Measurements from ENCODE around the gene QRFP.

QRFP gene

DNA sequence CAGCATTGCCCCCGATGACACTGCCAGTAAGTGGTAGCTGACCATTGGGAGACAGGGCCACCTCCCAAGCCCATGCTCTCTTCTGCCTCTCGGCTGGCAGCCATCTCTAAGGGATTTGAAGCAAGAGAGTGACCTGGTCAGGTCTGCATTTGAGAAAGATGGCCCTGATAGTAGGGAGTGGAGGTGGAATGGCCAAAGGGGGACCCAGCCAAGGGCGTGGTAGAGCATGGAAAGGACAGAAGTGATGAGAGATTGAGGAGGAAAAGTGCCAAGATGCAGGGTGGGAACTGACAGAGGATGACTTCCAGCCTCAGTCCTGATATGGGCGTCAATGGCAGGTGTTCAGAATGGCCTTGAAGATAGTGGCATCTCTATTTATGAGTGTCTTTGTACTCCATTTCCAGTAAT lies 52.6 kb downstream of the QRFP start:
- no peaks in the 10 kb centered on the region for H3K36me3 ChIP-seq (ENCODE audit: control insufficient read depth, insufficient read depth, low read length)
- H3K9me3 ChIP-seq (ENCODE audit: control insufficient read depth, insufficient read depth, low read length): no peaks in the 10 kb centered on the region
- DNase-seq (ENCODE audit: low read depth, low spot score): no peak
- H3K4me3 ChIP-seq (ENCODE audit: low read length): no peak overlapping the region; the same call in 1 of the 2 replicates
- WGBS (ENCODE audit: insufficient coverage, insufficient read length): no CpG with 5 or more reads among the region's 4 CpGs
- H3K4me1 ChIP-seq (ENCODE audit: control insufficient read depth, insufficient read depth, low read length): peaks cover 18% of the 10 kb centered on the region
- no peaks in the 10 kb centered on the region for H3K27me3 ChIP-seq (ENCODE audit: control insufficient read depth, insufficient read depth, low read length)
- no peak overlapping the region for H3K27ac ChIP-seq (ENCODE audit: low read length)

DNA sequence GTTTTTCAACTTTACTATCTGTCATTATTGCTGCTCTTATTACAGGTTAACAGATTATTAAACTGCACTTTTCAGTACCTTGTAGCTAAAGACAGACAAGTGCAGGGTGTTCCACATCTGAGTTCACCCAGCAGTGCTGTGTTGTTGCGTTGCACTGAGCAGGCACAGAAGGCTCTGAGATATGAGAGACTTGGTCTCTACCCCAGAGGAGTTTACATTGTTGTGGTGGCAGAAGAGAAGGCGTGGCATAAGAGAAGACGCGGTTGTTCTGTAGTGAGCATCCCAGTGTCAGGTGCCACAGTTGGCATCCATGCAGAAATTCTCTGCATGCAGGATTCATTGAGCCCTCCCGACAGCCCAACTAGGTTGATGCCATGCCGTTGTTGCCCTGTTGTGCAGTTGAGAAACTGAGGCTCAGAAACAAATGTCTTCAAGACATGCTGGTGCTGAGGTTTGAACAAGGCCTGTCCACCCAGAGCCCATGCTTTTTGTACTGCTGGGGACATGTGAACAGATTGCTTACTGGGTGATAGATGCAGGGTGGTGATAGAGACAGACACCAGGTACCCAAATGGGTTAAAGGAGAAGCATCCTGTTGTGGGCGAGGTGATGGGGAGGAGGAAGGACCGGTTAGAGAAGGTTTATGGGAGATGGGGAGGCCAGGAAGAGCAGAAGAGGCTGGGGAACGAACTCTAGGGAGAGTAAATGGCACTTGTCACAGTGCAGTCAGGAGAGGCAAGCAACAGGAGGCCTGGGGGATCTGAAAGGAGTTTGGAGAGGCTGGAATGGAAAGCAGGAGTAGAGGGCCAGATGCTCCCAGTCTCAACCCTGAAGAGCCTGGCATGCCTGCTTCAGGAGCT lies 53.3 kb downstream of the QRFP start:
- Histone ChIP-seq H3K36me3 (ENCODE audit: control insufficient read depth, insufficient read depth, low read length) (no peaks in the 10 kb centered on the region), H3K27me3 (ENCODE audit: control insufficient read depth, insufficient read depth, low read length) (no peaks in the 10 kb centered on the region), H3K9me3 (ENCODE audit: control insufficient read depth, insufficient read depth, low read length) (no peaks in the 10 kb centered on the region), H3K4me1 (ENCODE audit: control insufficient read depth, insufficient read depth, low read length) (peaks cover 18% of the 10 kb centered on the region), H3K4me3 (ENCODE audit: low read length) (no peak overlapping the region), H3K27ac (ENCODE audit: low read length) (no peak overlapping the region)
- WGBS (ENCODE audit: insufficient coverage, insufficient read length): no CpG with 5 or more reads among the region's 9 CpGs
- DNase-seq (ENCODE audit: low read depth, low spot score): no peak
